Stimulated activated CD8-positive, alpha-beta memory T cell treated with anti-CD3 and anti-CD28 coated beads, Interleukin-4, amount 100 ng/mL, for 4 hours (primary cell): ENCODE results near the gene NCKIPSD.
A peak's percentile ranks its signal among the peaks of the same experiment; 100 is the strongest.
"Not testable (repeated sequence)": the region's sequence is repeated elsewhere in the genome, so short reads cannot be mapped to it uniquely, and the experiment has no call there.

Source experiments
- DNase-seq, 2 donors: peaks; one replicate each; pipeline ENCODE4 v3.0.0-alpha.2; 2020; ENCODE audit warnings: low read depth in 2 of 2, low spot score in 1 of 2

NCKIPSD gene

DNA sequence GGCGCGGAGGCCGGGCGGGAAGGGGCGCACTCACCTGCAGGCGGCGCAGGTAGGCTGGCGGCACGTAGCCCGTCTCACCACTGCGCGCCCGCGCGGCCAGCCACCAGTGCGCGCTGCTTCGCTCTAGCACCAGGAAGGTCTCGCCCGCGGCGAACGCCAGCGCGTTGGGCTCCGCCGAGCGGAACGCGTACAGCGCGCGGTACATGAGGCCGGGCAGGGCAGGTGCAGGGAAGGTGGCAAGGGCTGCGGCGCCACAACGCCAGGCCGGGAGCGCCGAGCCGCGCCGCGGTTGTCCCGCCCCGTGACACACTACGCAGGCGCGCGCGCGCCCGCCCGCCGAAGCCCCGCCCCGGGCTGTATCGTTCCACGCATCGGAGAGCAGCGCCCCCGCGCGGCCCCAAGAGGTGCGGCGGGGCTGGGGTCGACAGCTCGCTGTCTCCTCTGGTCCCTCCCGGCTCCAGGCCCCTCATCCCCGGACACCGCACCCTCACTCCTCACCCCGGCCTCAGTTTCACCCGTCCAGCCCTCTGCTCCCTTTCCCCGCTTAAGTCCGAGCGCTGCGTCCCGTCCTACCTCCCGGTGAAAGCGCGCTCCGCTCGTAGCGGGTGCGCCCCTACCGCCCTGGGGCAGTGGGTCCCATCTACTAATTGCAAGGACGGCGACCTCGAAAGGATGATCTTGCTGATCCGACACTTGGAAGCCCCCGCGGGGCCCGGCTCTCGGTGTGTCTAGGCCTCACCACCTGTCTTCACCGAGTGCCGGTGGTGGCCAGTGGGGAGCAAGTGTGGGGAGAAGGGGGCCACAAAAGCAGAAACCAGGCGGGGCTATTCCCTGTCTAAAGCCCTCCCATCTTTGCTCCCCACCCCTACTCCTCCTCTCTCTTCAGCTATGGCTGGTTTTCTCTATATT is at the start of gene NCKIPSD:
NCKIPSD (minus strand) TSS at position 313 of the 909 bp plus-strand sequence; CDS start at position 205, 108 bp downstream.
- DNase-seq, result peak; percentile 78 to 79

DNA sequence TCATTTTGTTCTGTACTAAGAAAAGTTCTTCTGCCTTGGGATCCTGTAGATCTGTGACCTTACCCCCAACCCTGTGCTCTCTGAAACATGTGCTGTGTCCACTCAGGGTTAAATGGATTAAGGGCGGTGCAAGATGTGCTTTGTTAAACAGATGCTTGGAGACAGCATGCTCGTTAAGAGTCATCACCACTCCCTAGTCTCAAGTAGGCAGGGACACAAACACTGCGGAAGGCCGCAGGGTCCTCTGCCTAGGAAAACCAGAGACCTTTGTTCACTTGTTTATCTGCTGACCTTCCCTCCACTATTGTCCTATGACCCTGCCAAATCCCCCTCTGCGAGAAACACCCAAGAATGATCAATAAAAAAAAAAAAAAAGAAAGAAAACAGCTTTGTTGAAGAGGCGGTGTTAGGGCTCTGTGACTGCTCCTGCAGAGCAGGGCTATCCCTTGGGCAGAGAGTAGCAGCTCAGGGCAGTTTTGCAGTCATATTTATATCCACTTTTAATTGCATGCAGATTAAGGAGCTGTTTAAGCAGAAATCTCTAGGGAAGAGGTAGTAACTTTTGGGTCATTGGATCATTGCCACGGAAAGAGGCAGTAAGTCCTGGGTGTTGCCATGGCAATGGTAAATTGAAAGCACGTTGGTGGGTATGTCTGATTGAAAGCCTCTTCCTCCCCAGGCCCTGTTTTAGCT is 49.5 kb upstream of the NCKIPSD start:
- DNase-seq, result not testable (repeated sequence)

DNA sequence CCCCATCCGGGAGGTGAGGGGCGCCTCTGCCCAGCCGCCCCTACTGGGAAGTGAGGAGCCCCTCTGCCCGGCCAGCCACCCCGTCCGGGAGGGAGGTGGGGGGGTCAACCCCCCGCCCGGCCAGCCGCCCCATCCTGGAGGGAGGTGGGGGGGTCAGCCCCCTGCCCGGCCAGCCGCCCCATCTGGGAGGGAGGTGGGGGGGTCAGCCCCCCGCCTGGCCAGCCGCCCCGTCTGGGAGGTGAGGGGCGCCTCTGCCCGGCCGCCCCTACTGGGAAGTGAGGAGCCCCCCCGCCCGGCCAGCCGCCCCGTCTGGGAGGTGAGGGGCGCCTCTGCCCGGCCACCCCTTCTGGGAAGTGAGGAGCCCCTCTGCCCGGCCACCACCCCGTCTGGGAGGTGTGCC is 48.8 kb upstream of the NCKIPSD start:
- not testable (repeated sequence) for DNase-seq

DNA sequence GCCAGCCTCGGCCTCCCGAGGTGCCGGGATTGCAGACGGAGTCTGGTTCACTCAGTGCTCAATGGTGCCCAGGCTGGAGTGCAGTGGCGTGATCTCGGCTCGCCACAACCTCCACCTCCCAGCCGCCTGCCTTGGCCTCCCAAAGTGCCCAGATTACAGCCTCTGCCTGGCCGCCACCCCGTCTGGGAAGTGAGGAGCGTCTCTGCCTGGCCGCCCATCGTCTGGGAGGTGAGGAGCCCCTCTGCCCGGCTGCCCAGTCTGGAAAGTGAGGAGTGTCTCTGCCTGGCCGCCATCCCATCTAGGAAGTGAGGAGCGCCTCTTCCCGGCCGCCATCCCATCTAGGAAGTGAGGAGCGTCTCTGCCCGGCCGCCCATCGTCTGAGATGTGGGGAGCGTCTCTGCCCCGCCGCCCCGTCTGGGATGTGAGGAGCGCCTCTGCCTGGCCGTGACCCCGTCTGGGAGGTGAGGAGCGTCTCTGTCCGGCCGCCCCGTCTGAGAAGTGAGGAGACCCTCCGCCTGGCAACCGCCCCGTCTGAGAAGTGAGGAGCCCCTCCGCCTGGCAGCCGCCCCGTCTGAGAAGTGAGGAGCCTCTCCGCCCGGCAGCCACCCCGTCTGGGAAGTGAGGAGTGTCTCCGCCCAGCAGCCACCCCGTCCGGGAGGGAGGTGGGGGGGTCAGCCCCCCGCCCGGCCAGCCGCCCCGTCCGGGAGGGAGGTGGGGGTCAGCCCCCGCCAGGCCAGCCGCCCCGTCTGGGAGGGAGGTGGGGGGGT is 48.2 kb upstream of the NCKIPSD start:
- DNase-seq, result not testable (repeated sequence)

DNA sequence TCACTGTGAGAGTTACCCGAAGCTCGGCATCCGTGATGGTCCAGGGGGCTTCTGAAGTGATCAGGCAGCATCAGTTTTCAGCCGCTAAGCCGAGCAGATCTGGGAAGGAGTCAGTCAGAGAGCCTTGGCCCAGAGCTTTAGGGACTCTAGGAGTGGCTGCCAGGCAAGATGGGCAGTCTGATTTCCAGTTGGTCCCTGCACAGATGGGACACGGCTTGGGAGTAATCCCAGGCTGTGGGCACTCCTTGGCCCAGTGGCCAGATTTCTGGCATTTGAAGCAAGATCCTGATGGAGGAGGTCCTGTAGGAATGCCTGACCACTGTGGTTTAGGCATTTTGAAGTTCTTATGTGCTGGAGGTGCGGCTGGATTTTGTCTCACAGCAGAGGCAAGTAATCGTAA is 41.8 kb upstream of the NCKIPSD start:
- DNase-seq, result no peak

DNA sequence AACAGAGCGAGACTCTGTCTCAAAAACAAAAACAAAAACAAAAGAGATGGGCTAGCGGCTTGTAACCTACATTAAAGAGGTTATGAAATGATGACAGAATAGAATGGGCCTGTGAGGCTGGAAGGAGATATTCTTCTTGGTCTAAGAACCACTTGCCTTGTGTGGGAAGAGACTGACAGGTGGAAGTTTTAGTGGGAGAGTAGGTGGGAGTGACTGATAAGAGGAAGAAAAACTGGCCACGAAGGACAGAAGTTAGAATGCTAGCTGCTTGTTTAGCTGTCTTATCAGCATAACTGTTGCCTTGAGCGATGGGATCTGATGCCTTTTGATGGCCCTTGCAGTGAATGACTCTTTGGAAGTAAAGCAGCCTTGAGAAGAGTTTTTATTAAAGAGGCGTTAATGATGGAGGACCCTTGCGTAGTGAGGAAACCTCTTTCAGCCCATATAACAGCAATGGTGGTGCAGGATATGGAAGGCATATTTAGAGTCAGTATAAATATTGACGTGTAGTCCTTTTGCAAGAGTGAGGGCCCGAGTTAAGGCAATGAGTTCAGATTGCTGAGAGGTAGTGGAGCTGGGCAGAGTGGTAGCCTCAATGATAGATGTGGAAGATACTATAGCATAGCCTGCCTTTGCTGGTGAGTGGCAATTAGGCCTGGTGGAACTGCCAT is 39.6 kb upstream of the NCKIPSD start:
- DNase-seq, result not testable (repeated sequence)

DNA sequence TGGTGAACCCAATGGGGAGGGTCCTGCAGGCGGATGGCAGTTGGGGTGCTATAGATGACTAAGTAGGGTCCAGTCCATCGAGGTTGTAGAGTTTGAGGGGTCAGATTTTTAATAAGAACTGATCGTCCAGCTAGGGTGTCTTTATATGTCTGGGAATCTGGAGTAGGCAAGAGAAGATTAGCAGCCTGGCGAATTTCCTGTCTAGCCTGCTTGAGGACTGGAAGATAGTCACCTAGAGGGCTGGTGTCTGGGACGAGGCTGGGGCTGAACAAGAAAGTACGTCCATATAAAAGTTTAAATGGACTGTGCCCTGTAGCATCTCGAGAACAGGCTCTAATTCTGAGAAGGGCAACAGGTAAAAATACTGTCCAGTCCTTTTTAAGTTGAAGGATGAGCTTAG is 38.0 kb upstream of the NCKIPSD start:
- DNase-seq, result no peak

DNA sequence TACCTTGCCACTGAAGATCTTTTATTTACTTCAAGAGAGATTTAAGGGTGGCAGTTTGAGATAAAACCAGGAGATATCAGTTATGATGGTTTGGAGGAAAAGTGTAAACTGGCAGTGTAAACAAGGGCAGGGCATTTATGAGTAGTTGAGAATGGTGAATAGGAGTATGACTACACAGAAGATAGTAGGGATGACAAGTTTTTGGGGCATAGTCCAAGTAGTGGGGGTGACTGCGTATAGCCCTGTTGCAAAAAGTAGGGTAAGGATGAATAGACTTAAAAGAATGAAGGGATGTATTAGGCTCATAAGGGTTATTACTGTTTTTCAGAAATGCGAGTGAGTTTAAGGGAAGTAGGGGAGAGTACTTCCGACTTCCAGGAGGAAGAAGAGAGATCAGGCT is 37.6 kb upstream of the NCKIPSD start:
- not testable (repeated sequence) for DNase-seq

DNA sequence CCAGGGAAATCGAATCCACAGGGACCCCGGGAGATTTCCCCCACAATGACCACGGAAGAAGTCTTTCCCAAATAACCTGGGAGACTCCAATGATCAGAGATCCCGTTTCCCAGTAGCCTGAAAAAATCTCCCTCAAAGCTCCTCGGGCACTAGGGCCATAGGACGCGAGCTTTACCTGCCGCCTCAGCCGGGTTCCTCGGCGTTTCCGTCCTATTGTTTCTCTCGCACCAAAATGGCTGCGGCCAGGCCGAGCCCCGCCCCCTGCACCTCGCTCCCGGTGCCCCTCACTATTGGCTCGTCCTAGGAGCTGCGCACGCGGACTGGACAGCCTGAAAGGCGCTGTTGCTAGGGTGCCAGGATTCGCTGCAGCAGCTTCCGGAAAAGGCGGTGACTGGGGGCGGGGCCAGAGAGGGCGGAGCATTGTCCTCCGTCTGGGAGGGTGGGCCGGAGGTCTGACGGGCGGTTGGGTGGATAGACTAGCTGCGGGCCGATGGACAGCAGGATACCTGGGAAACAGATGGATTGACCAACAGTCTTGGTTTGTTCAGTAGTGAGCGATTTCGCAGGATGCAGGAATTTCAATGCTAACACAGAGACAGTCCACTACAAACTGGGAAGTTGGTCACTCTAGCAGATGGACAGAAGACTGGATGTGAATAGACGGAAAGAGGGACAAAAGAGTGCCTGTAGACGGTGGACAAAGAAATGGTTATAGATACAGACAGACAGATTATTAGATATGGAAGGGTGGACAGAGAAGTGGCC is 31.4 kb upstream of the NCKIPSD start, which contains the start of gene IP6K2:
IP6K2 (minus strand) TSS at position 240 of the 765 bp plus-strand sequence. CDS start 21,930 bp downstream, outside the sequence.
- peak; percentile 97 to 99 for DNase-seq

DNA sequence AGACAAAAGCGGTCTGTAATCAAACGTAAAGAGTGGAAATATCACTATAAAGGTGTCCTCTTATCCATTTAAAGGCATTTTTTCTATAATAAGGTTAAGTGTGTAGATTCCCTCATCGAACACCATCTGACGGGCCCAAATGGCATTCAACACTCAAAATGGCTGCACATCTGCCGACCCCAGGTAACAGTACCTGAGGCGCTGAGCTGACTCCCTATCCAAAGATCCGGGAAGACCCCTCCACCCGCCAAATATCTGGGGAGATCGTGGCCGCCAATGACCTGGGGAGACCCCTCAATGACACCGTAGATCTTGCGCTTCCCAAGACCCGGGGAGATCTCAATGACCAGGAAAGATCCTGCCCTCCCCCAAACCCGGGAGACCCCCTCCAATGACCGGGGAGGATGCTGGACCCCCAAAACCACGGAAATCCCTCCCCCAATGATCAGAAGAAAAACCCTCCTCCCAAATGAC is 30.8 kb upstream of the NCKIPSD start:
- no peak for DNase-seq

DNA sequence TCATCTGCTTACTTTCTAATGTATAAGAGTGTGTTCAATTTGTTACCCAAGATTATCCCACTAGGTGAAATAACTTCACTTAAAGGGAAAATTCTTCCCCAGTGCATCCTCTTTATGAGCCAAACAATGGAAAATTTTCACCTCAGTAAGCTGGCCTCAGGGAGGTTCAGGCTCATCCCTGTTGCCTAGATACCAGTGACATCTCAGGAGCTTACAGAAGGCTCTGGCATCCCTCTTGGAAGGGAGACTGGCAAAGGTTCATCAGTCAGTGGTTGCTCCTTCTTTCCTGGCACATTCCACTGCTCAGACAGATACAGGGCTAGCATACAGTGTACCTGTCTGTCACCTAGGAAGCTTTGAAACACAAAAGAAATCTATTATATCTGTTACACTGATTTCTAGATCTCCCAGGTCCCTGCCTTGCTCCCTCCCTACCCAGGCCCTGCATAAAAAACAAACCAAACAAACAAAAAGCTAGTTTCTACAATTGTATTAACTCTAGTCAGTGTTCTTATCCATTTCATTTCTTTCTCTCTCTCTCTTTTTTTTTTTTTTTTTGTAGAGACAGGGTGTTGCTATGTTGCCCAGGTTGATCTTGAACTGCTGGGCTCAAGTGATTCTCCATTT is 29.6 kb upstream of the NCKIPSD start:
- DNase-seq, result no peak

DNA sequence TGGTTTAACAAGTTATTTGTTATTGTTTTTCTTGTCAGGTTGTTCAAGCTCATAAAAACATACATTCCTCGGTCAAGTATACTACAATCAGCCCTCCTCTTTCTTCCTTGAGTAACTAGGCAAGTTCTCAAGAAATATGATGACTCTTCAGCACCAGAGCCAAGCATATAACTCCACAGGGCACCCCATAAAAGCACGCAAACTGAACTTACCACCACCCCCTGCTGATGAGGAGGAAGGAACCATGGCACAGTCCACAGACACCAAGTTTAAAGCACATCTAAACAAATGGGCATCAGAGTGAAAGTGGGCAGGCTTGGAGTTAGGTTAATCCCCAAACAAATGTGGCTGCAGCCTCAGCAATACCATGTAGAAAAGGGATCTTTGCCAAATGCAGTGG is 26.0 kb upstream of the NCKIPSD start:
- DNase-seq, result no peak

DNA sequence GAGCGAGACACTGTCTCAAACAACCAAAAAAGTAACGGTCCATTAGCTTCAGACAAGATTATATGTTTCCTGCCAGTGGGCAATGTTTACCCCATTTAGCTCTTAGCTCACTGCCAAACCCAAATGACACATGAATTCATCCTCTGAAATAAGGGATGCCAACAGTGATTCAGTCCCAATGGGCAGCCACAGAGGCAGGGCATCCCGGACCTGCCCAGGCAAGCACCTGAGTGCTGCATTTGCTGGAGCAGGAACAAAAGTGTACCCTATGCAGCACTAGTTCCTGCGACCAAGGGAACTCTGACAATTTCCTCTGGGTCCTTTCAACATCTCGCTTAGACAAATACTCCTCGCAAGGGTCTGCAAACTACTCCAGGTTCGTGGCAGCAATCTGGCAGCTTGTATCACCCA is 23.3 kb upstream of the NCKIPSD start:
- no peak for DNase-seq

DNA sequence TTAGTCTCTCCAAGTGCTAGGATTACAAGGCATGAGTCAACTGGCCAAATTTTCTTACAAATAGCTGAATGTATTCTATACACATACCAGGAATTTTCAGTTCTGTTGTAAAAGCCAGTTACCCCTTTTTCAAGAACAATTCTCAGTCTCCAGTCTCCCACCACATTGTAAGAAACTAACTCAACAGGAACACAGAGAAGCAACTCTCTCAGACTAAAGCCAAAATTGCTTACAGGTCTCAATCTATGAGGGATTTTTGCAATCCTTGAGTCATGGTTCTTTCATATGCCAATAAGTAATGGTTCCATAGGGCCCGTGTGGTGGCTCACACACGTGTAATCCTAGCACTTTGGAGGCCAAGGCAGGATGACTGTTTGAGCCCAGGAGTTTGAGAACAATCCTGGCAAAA is 22.8 kb upstream of the NCKIPSD start:
- no peak for DNase-seq

DNA sequence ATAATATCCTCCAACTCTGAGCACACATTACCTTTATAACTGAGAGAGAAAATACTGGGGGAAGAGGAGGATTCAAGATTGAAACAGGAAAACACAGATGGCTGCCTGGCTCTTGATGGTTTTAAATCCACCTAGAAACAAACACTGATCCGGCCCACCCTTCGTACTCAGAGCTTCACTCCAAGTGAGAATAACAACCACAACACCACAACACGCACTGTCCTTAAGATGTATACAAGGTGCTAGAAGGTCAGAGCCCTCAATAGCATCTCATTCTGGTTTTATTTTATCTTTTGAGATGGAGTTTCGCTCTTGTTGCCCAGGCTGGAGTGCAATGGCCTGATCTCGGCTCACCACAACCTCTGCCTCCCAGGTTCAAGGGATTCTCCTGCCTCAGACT is 21.4 kb upstream of the NCKIPSD start:
- DNase-seq, result no peak

DNA sequence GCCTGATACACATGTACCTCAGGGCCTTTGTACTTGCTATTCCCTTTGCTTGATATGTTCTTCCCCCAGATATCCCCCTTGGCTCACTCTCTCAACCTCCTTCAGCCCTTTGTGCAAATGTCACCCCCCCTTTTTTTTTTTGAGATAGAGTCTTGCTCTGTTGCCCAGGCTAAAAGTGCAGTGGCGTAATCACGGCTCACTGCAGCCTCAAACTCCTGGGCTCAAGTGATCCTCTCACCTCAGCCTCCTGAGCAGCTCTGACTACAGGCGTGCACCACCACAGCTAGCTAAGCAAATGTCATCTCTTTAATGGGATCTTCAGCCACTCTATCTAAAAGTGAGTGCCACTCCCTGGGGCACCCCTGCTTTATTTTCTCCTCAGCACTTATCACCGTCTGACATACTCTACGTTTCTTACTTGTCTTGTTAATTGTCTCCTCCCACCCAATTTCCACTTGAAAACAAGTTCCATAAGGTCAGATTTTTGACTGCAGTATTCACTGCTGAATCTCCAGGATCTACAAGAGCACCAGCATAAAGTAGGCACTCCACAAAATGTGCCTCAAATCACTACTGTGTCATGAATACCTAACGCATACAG is 16.7 kb upstream of the NCKIPSD start:
- DNase-seq, result no peak

DNA sequence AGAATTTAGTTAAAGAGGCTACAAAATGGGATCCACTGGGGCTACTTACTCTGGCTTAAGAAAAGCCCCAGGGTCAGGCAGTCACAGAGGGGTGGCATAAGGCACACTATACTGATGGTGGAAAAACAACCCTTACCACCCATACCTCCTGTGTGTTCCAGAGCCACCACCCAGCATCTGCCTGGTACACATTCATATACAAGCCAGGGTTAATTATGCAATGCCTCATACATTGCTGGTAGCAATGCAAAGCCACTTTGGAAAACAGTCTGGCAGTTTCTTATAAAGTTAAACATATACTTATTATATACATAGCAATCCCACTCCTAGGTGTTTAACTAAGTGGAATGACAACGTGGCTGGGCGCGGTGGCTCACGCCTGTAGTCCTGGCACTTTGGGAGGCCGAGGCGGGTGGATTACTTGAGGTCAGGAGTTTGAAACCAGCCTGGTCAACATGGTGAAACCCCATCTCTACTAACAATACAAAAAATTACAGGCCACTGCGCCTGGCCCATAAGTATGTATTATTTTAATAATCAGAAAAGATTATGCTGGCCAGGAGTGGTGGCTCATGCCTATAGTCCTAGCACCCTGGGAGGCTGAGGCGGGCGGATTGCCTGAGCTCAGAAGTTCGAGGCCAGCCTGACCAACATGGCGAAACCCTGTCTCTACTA is 15.2 kb upstream of the NCKIPSD start:
- DNase-seq, result no peak

DNA sequence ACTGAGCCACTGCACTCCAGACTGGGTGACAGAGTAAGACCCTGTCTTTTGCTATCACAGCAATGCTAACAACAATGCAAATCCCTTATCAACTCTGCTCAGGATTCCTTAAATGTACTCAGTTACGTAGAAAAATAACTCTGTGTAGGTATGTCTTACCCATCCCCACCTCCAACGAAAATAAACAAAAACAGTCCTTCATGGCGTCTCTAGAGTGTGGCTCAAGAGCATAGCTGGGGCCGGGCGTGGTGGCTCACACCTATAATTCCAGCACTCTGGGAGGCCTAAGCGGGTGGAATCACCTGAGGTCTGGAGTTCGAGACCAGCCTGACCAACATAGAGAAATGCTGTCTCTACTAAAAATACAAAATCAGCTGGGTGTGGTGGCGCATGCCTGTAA is 13.2 kb upstream of the NCKIPSD start:
- no peak for DNase-seq

DNA sequence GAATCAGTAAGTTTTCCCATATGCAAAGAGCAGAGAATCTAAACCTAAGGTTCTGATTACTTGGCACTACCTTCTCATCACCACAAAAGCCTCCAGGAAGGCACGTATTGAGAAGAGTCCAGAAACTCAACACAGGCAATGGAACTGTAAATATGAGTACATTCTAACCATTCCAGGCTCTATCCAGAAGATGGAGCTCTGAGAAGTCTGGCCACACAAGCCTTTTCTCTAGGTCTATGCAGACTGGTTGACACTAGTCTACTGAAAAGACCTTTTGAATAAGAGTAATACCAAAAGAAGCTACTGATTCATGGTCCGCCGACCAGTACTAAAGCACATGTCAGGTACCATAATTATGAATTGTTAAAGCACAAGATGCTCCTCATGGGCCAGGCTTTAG is 12.2 kb upstream of the NCKIPSD start:
- no peak for DNase-seq
